Mesenchymal stem cell (in vitro differentiated cells and primary cell): ENCODE measurements around the gene FHOD3.
A peak's percentile ranks its signal among the peaks of the same experiment; 100 is the strongest.

ENCODE experiments used
- DNase-seq: peaks from one replicate; pipeline ENCODE4 v3.0.0-alpha.2; 2013
- H2AFZ ChIP-seq: one replicate; pipeline ENCODE4 v1.6.1; 2013; ENCODE audit warnings: low read depth, mild to moderate bottlenecking, control low read depth, inconsistent platforms, low read length, moderate library complexity
- H2AK5ac ChIP-seq: 2 replicates; pipeline ENCODE4 v1.6.1; 2013; ENCODE audit warnings: low read length, moderate library complexity, mild to moderate bottlenecking, inconsistent platforms; ENCODE audit not compliant: severe bottlenecking
- H2BK120ac ChIP-seq: one replicate; pipeline ENCODE4 v1.6.1; 2013; ENCODE audit warnings: low read depth, mild to moderate bottlenecking, inconsistent platforms, low read length, moderate library complexity
- H2BK12ac ChIP-seq, 2 experiments: one replicate each; pipeline ENCODE4 v1.6.1; 2013; ENCODE audit warnings: inconsistent platforms in 2 of 2, low read length in 2 of 2, mild to moderate bottlenecking in 2 of 2, moderate library complexity in 2 of 2, control low read depth in 1 of 2
- H2BK15ac ChIP-seq: one replicate; pipeline ENCODE4 v1.6.1; 2013; ENCODE audit warnings: mild to moderate bottlenecking, low read depth, inconsistent platforms; ENCODE audit not compliant: poor library complexity, severe bottlenecking
- H2BK5ac ChIP-seq: 2 replicates; pipeline ENCODE4 v1.6.1; 2013; ENCODE audit warnings: low read depth, mild to moderate bottlenecking, low read length, control low read depth, inconsistent platforms; ENCODE audit not compliant: poor library complexity, severe bottlenecking
- H3K14ac ChIP-seq, 2 experiments: one replicate each; pipeline ENCODE4 v1.6.1; 2013; ENCODE audit warnings: inconsistent platforms in 2 of 2, low read length in 2 of 2, control low read depth in 1 of 2, mild to moderate bottlenecking in 1 of 2, moderate library complexity in 1 of 2
- H3K18ac ChIP-seq, 2 experiments: one replicate each; pipeline ENCODE4 v1.6.1; 2013; ENCODE audit warnings: inconsistent platforms in 2 of 2, low read length in 2 of 2, control low read depth in 1 of 2, low read depth in 1 of 2, mild to moderate bottlenecking in 1 of 2
- H3K23ac ChIP-seq, 2 experiments: one replicate each; pipeline ENCODE4 v1.6.1; 2013; ENCODE audit warnings: inconsistent platforms in 2 of 2, low read length in 2 of 2, mild to moderate bottlenecking in 2 of 2, moderate library complexity in 2 of 2, control low read depth in 1 of 2
- H3K27ac ChIP-seq: 2 replicates; pipeline ENCODE4 v1.5.1; 2013; ENCODE audit warnings: mild to moderate bottlenecking, moderate library complexity, low read length, control low read depth, inconsistent platforms; ENCODE audit not compliant: poor library complexity, severe bottlenecking
- H3K27me3 ChIP-seq, 2 experiments: 2 replicates each; pipeline versions ENCODE4 v1.6.1 to v1.7.0; 2013; ENCODE audit warnings: low read length in 2 of 2, mild to moderate bottlenecking in 2 of 2, moderate library complexity in 2 of 2, control low read depth in 1 of 2, inconsistent platforms in 1 of 2; ENCODE audit not compliant: control insufficient read depth in 1 of 2, insufficient read depth in 1 of 2
- H3K36me3 ChIP-seq, 2 experiments: 2 replicates each; pipeline versions ENCODE4 v1.6.1 to v1.7.0; 2013; ENCODE audit warnings: low read length in 2 of 2, control low read depth in 1 of 2, inconsistent platforms in 1 of 2, low read depth in 1 of 2, mild to moderate bottlenecking in 1 of 2; ENCODE audit not compliant: insufficient read depth in 2 of 2, control insufficient read depth in 1 of 2
- H3K4ac ChIP-seq, 2 experiments: one replicate each; pipeline ENCODE4 v1.6.1; 2013; ENCODE audit warnings: inconsistent platforms in 2 of 2, low read length in 2 of 2, mild to moderate bottlenecking in 2 of 2, moderate library complexity in 2 of 2, control low read depth in 1 of 2, low read depth in 1 of 2
- H3K4me1 ChIP-seq: 2 replicates; pipeline ENCODE4 v1.6.1; 2013; ENCODE audit warnings: low read depth, low read length, control low read depth; ENCODE audit not compliant: control insufficient read depth, insufficient read depth
- H3K4me2 ChIP-seq: 2 replicates; pipeline ENCODE4 v1.6.1; 2013; ENCODE audit warnings: low read length, mild to moderate bottlenecking, inconsistent platforms; ENCODE audit not compliant: poor library complexity, severe bottlenecking
- H3K4me3 ChIP-seq, 2 experiments: 2 replicates each; pipeline versions ENCODE4 v1.5.1 to v1.7.0; 2013; ENCODE audit warnings: low read length in 2 of 2, mild to moderate bottlenecking in 2 of 2, control low read depth in 1 of 2, low read depth in 1 of 2; ENCODE audit not compliant: insufficient read depth in 1 of 2
- H3K79me1 ChIP-seq: replicated peaks from 2 replicates; pipeline ENCODE4 v1.6.1; 2013; ENCODE audit warnings: mild to moderate bottlenecking, control low read depth, low read length, inconsistent platforms; ENCODE audit not compliant: poor library complexity, severe bottlenecking
- H3K9ac ChIP-seq: 2 replicates; pipeline ENCODE4 v1.7.0; 2013; ENCODE audit warnings: mild to moderate bottlenecking, low read length, moderate library complexity
- H3K9me3 ChIP-seq: 2 replicates; pipeline ENCODE4 v1.7.0; 2013; ENCODE audit warnings: mild to moderate bottlenecking, low read length; ENCODE audit not compliant: control insufficient read depth
- H4K8ac ChIP-seq: one replicate; pipeline ENCODE4 v1.6.1; 2013; ENCODE audit warnings: inconsistent platforms, mild to moderate bottlenecking, low read length, moderate library complexity
- H4K91ac ChIP-seq: one replicate; pipeline ENCODE4 v1.6.1; 2013; ENCODE audit warnings: mild to moderate bottlenecking, low read length, inconsistent platforms
- WGBS: methylation state at CpG from one replicate; pipeline ENCODE4 v1.1.7; 2013; ENCODE audit warnings: mixed read lengths; 5-methylcytosine and 5-hydroxymethylcytosine counted together

FHOD3 gene

GRCh38 chr18:36307513-36307912 is 10.0 kb downstream of the FHOD3 start:
- Histone ChIP-seq H2AK5ac (peak overlapping the region; percentile 49), H2BK5ac (no peak overlapping the region)

GRCh38 chr18:36308711-36309435 is 11.4 kb downstream of the FHOD3 start:
- H3K14ac ChIP-seq = no peak overlapping the region
- no peak overlapping the region for H2AFZ ChIP-seq
- peaks cover 40% of the 10 kb centered on the region for H3K4me1 ChIP-seq
- H3K23ac ChIP-seq = no peak overlapping the region
- H3K4me3 ChIP-seq = peak overlapping the region in 1 of 2 experiments; percentile 5
- H3K9ac ChIP-seq = peak overlapping the region; percentile 58
- H4K8ac ChIP-seq = no peak overlapping the region
- H2BK15ac ChIP-seq = no peak overlapping the region
- no peaks in the 10 kb centered on the region for H3K27me3 ChIP-seq
- peak overlapping the region; percentile 99 for H2AK5ac ChIP-seq
- H3K27ac ChIP-seq = peak overlapping the region; percentile 92
- no peak overlapping the region for H4K91ac ChIP-seq
- no peak overlapping the region for H3K4ac ChIP-seq
- H3K18ac ChIP-seq = peak overlapping the region in 1 of 2 experiments; percentile 41
- H3K36me3 ChIP-seq = peaks cover 0 to 4% of the 10 kb centered on the region in 2 experiments
- H3K9me3 ChIP-seq = no peaks in the 10 kb centered on the region
- no peak for DNase-seq
- H2BK5ac ChIP-seq = peak overlapping the region; percentile 80
- peaks cover 22% of the 10 kb centered on the region for H3K79me1 ChIP-seq
- H3K4me2 ChIP-seq = peak overlapping the region; percentile 45
- no peak overlapping the region for H2BK120ac ChIP-seq
- WGBS = 59% methylated on average over 6 of the region's 7 CpGs
- no peak overlapping the region for H2BK12ac ChIP-seq

More at GRCh38 chr18:36307513-36307912, 10.0 kb downstream of the FHOD3 start:
- Histone ChIP-seq H3K27ac (no peak overlapping the region), H3K9me3 (no peaks in the 10 kb centered on the region), H2BK12ac (no peak overlapping the region), H3K79me1 (peaks cover 28% of the 10 kb centered on the region), H4K8ac (no peak overlapping the region), H4K91ac (no peak overlapping the region), H3K4ac (no peak overlapping the region), H2BK15ac (no peak overlapping the region), H3K36me3 (peaks cover 0 to 4% of the 10 kb centered on the region in 2 experiments), H3K27me3 (no peaks in the 10 kb centered on the region), H3K4me2 (no peak overlapping the region), H3K14ac (no peak overlapping the region), H3K9ac (no peak overlapping the region), H2BK120ac (no peak overlapping the region), H3K23ac (no peak overlapping the region), H3K4me1 (peaks cover 41% of the 10 kb centered on the region), H3K18ac (no peak overlapping the region), H2AFZ (no peak overlapping the region), H3K4me3 (no peak overlapping the region)
- peak; percentile 23 for DNase-seq

DNA sequence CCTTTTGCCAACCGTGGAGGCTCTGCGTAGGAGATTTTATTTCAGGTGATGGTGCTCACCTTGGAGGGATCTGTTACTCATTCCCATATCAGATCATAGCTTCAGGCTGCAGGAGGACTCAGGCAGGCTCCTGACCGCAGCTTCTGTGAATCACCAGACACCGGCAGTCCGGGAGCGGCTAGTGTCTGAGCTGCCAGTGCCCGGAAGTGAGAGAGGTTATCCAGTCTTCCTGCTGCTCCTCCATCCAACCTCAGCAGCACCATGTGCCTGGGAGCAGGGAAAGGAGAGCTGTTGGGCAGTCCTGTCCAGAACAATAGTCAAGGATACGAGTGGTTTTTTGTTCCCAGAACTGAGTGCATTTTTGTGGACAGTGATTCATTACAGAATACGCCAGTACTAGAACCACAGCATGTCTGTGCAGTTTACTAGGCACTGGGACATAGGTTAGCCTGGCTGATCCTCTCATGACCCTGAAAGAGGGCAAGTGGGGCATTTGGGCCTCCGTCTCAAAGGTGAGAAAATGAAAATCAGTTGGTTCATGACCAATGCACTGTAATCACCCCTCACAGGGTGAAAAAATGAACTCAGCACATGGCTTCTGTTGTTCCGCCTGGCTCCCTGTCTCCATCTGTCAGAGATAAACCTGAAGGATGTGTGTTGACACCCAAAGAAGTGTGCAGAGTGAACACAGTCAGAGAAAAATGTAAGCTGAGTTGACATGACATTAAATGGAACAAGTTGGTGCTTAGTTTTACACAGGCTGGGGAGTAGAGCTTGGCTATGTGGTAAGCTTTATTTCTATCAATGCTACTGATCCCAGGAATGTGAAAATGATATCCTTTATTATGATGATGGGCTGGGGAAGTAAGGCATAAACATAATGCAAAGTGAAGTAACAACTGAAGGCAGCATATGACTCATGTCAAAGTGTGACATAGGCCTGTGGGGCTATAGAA is 12.2 kb downstream of the FHOD3 start:
- H2BK15ac ChIP-seq = no peak overlapping the region
- no peak overlapping the region for H2AFZ ChIP-seq
- H2BK120ac ChIP-seq = no peak overlapping the region
- H3K9ac ChIP-seq = peak overlapping the region; percentile 58
- H3K79me1 ChIP-seq = peaks cover 22% of the 10 kb centered on the region
- peak; percentile 91 for DNase-seq
- H3K4me3 ChIP-seq = peak overlapping the region in 1 of 2 experiments; percentile 5
- H3K4me2 ChIP-seq = peak overlapping the region; percentile 45
- no peak overlapping the region for H3K14ac ChIP-seq
- H3K9me3 ChIP-seq = no peaks in the 10 kb centered on the region
- no peak overlapping the region for H3K23ac ChIP-seq
- H3K36me3 ChIP-seq = peaks cover 0 to 4% of the 10 kb centered on the region in 2 experiments
- no peak overlapping the region for H2BK12ac ChIP-seq
- no peak overlapping the region for H3K4ac ChIP-seq
- WGBS = 31% methylated on average over 9 of the region's 11 CpGs
- H3K18ac ChIP-seq = no peak overlapping the region
- peaks cover 44% of the 10 kb centered on the region for H3K4me1 ChIP-seq
- H4K91ac ChIP-seq = no peak overlapping the region
- peak overlapping the region; percentile 92 for H3K27ac ChIP-seq
- H3K27me3 ChIP-seq = no peaks in the 10 kb centered on the region
- no peak overlapping the region for H4K8ac ChIP-seq
- peak overlapping the region; percentile 28 for H2AK5ac ChIP-seq
- peak overlapping the region; percentile 80 for H2BK5ac ChIP-seq

GRCh38 chr18:36311026-36311570 is 13.6 kb downstream of the FHOD3 start:
- Histone ChIP-seq H3K4ac (no peak overlapping the region), H3K4me2 (no peak overlapping the region), H4K8ac (no peak overlapping the region), H3K9me3 (no peaks in the 10 kb centered on the region), H3K9ac (no peak overlapping the region), H3K27ac (peak overlapping the region; percentile 92), H2BK5ac (no peak overlapping the region), H3K14ac (no peak overlapping the region), H3K4me1 (peaks cover 48% of the 10 kb centered on the region), H2AK5ac (peak overlapping the region; percentile 49), H2BK120ac (no peak overlapping the region), H4K91ac (peak overlapping the region; percentile 64), H3K79me1 (peaks cover 19% of the 10 kb centered on the region), H3K4me3 (no peak overlapping the region), H3K27me3 (no peaks in the 10 kb centered on the region), H2AFZ (no peak overlapping the region), H2BK15ac (no peak overlapping the region), H2BK12ac (no peak overlapping the region), H3K18ac (no peak overlapping the region), H3K36me3 (peaks cover 0 to 4% of the 10 kb centered on the region in 2 experiments), H3K23ac (no peak overlapping the region)
- DNase-seq = no peak
- WGBS = 51% methylated on average over 5 of the region's 5 CpGs
